Endodermal cell (in vitro differentiated cells): ENCODE results near the gene RASEF. TPM values are rescaled to one million over a fixed set of nuclear protein-coding genes. Genes with fewer than 3 reads are reported as not detected.
A peak's percentile ranks its signal among the peaks of the same experiment; 100 is the strongest.

ENCODE experiments used
- DNase-seq: peaks from one replicate; pipeline ENCODE4 v3.0.0-alpha.2; 2017
- H3K27ac ChIP-seq: 2 replicates; pipeline ENCODE4 v1.5.1; 2013; ENCODE audit warnings: mild to moderate bottlenecking, low read depth, low read length, moderate library complexity
- H3K27me3 ChIP-seq: 2 replicates; pipeline ENCODE4 v1.6.1; 2013; ENCODE audit warnings: mild to moderate bottlenecking, low read length, moderate library complexity; ENCODE audit not compliant: insufficient read depth, control insufficient read depth, poor library complexity, severe bottlenecking
- H3K36me3 ChIP-seq: 2 replicates; pipeline ENCODE4 v1.7.0; 2013; ENCODE audit warnings: mild to moderate bottlenecking, low read length, moderate library complexity; ENCODE audit not compliant: control insufficient read depth, insufficient read depth
- H3K4me1 ChIP-seq: one replicate; pipeline ENCODE4 v1.7.0; 2013; ENCODE audit warnings: low read length; ENCODE audit not compliant: control insufficient read depth, insufficient read depth
- H3K4me3 ChIP-seq: 2 replicates; pipeline ENCODE4 v1.5.1; 2013; ENCODE audit warnings: mild to moderate bottlenecking, low read length, moderate library complexity
- H3K9ac ChIP-seq: 2 replicates; pipeline ENCODE4 v1.6.1; 2013; ENCODE audit warnings: mild to moderate bottlenecking, low read length, moderate library complexity; ENCODE audit not compliant: poor library complexity, severe bottlenecking; ENCODE audit errors: extremely low read depth
- H3K9me3 ChIP-seq: 2 replicates; pipeline ENCODE4 v1.6.1; 2013; ENCODE audit warnings: mild to moderate bottlenecking, low read length, moderate library complexity; ENCODE audit not compliant: control insufficient read depth
- H3K27ac Mint-ChIP-seq: 2 replicates; pipeline ENCODE4 v1.8.0; 2020; ENCODE audit warnings: mixed read lengths
- H3K27me3 Mint-ChIP-seq: 2 replicates; pipeline ENCODE4 v1.8.0; 2021; ENCODE audit warnings: mild to moderate bottlenecking, mixed read lengths; ENCODE audit not compliant: insufficient read depth
- H3K36me3 Mint-ChIP-seq: 2 replicates; pipeline ENCODE4 v1.8.0; 2020; ENCODE audit warnings: low read depth, mixed read lengths
- H3K4me1 Mint-ChIP-seq: 2 replicates; pipeline ENCODE4 v1.8.0; 2020; ENCODE audit warnings: mixed read lengths
- H3K4me3 Mint-ChIP-seq: 2 replicates; pipeline ENCODE4 v1.8.0; 2020; ENCODE audit warnings: mild to moderate bottlenecking, moderate library complexity, mixed read lengths
- H3K9me3 Mint-ChIP-seq: 2 replicates; pipeline ENCODE4 v1.8.0; 2020; ENCODE audit warnings: mild to moderate bottlenecking, mixed read lengths
- WGBS, 2 experiments: methylation state at CpG; one replicate each; pipeline versions ENCODE4 v1.1.5 to v1.1.7; 2013; ENCODE audit warnings: missing lambda C conversion rate in 2 of 2, mixed read lengths in 1 of 2; ENCODE audit not compliant: insufficient coverage in 1 of 2, insufficient read length in 1 of 2; 5-methylcytosine and 5-hydroxymethylcytosine counted together
- total RNA-seq, 2 donors: library from RNA; stranded (reverse); fragmentation: NEBNext Ultra II Directional in 1 of 2; extraction: Animal tissue kit (Norgen Biotek cat#: 25700) in 1 of 2; gene quantifications; 2 replicates in 1 of 2; 3 replicates in 1 of 2; pipeline ENCODE4 v1.2.1, GENCODE V29; 2021
- TF ChIP-seq, protein P1 (sequence below): fragments of 200-600 bp; sonication (generic); conservative IDR thresholded peaks from 2 replicates; pipeline ENCODE4 v1.5.0; 2021; ENCODE audit warnings: antibody characterized with exemption, mild to moderate bottlenecking

RASEF gene
- total RNA-seq, 2 donors from 2014 or later = 1.1 to 1.7 TPM

DNA sequence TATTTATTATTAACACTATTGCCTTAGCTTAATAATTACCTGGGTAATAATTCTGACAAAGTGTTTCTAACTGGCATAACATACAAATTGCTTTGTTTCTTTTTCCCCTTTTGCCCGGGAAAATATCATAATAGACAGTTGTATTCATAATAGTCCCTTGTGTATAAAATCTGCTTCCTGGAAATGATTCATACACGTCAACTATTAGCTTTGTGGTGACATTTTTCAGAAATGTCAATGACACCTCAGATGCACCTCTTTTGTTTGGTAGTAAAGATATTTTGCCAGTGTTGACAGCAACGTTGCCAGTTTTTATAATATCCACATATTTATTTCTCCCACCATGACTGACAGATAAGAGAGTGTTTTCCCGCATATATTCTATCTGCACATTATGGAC lies 73.0 kb downstream of the RASEF start:
- H3K4me1 ChIP-seq = peaks cover 7% of the 10 kb centered on the region
- H3K36me3 ChIP-seq = no peaks in the 10 kb centered on the region
- DNase-seq = no peak
- H3K4me3 ChIP-seq = no peak overlapping the region
- Mint-ChIP-seq H3K27me3 (no peaks in the 10 kb centered on the region), H3K27ac (no peak overlapping the region), H3K4me1 (peaks cover 5% of the 10 kb centered on the region), H3K9me3 (no peaks in the 10 kb centered on the region), H3K36me3 (no peaks in the 10 kb centered on the region), H3K4me3 (no peak overlapping the region)
- TF ChIP-seq, protein P1, sequence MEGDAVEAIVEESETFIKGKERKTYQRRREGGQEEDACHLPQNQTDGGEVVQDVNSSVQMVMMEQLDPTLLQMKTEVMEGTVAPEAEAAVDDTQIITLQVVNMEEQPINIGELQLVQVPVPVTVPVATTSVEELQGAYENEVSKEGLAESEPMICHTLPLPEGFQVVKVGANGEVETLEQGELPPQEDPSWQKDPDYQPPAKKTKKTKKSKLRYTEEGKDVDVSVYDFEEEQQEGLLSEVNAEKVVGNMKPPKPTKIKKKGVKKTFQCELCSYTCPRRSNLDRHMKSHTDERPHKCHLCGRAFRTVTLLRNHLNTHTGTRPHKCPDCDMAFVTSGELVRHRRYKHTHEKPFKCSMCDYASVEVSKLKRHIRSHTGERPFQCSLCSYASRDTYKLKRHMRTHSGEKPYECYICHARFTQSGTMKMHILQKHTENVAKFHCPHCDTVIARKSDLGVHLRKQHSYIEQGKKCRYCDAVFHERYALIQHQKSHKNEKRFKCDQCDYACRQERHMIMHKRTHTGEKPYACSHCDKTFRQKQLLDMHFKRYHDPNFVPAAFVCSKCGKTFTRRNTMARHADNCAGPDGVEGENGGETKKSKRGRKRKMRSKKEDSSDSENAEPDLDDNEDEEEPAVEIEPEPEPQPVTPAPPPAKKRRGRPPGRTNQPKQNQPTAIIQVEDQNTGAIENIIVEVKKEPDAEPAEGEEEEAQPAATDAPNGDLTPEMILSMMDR = no peak
- H3K27me3 ChIP-seq = no peaks in the 10 kb centered on the region
- 93 to 96% methylated on average over 3 to 4 of the region's 4 CpGs for WGBS, 2 experiments
- H3K9ac ChIP-seq = no peak overlapping the region
- no peaks in the 10 kb centered on the region for H3K9me3 ChIP-seq
- H3K27ac ChIP-seq = no peak overlapping the region

DNA sequence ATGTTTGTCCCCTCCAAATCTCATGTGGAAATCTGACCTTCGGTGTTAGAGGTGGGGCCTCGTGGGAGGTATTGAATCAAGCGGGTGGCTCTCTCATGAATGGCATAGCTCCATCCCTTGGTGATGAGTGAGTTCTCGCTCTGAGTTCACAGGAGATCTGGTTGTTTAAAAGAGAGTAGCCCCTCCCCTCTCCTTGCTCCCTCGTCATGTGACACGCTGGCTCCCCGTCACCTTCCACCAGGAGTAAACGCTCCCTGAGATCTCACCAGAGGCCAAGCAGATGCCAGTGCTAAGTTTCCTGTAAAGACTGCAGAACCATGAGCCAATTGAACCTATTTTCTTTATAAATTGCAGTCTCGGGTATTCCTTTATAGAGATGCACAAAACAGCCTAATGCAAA lies 74.5 kb downstream of the RASEF start:
- Histone ChIP-seq H3K27me3 (no peaks in the 10 kb centered on the region), H3K4me3 (no peak overlapping the region), H3K9me3 (no peaks in the 10 kb centered on the region), H3K4me1 (peaks cover 7% of the 10 kb centered on the region), H3K36me3 (no peaks in the 10 kb centered on the region), H3K9ac (no peak overlapping the region), H3K27ac (no peak overlapping the region)
- WGBS, 2 experiments = 91 to 93% methylated on average over 8 to 9 of the region's 9 CpGs
- H3K36me3 Mint-ChIP-seq = no peaks in the 10 kb centered on the region
- H3K27me3 Mint-ChIP-seq = no peaks in the 10 kb centered on the region
- H3K4me3 Mint-ChIP-seq = no peak overlapping the region
- DNase-seq = peak; percentile 60
- TF ChIP-seq, protein P1 = no peak
- H3K4me1 Mint-ChIP-seq = peaks cover 5% of the 10 kb centered on the region
- no peaks in the 10 kb centered on the region for H3K9me3 Mint-ChIP-seq
- H3K27ac Mint-ChIP-seq = no peak overlapping the region

DNA sequence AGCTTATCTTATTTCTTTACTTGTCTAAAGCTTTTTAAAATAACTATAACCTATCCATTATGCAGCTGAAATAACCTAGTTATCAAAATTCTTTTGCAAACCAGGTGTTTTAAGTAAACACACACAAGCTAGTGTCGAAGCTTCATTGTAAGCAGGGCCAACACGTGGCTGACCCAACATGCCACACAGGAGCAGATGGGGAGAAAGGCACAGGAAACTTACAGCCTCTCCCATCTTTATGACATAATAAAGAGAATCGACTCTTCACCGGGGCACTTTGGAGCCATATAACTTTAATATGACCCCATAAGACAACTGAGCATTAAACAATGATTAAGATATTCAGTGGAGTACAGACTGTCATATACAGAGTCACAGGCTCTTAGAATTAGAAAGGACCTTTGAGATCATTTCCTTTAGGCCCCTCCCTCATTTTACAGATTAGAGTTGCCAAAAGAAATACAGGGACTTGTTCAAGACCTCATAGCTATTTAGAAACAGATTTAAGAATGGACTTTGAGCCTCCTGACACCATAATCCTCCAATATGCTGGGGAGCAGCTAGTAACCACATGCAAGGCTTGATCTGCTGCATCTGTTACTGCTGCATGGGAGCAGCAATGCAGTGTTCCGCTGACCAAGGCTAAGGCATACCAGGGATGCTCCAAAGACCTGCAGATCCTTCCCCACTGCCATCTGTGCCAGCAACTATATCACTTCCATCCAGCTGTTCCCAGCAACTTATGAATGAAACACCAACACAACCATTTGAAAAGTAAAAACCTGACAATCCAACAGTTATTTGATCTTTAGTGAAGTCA lies 75.4 kb downstream of the RASEF start:
- Mint-ChIP-seq H3K4me1 (peaks cover 5% of the 10 kb centered on the region), H3K27me3 (no peaks in the 10 kb centered on the region), H3K9me3 (no peaks in the 10 kb centered on the region), H3K36me3 (no peaks in the 10 kb centered on the region), H3K4me3 (no peak overlapping the region), H3K27ac (no peak overlapping the region)
- TF ChIP-seq, protein P1 = no peak
- no peak for DNase-seq
- H3K9me3 ChIP-seq = no peaks in the 10 kb centered on the region
- H3K4me1 ChIP-seq = peaks cover 7% of the 10 kb centered on the region
- WGBS, 2 experiments = 86 to 87% methylated on average over 2 to 3 of the region's 5 CpGs
- no peak overlapping the region for H3K4me3 ChIP-seq
- H3K9ac ChIP-seq = no peak overlapping the region
- H3K36me3 ChIP-seq = no peaks in the 10 kb centered on the region
- H3K27ac ChIP-seq = no peak overlapping the region
- H3K27me3 ChIP-seq = no peaks in the 10 kb centered on the region
